ENCODE measurements around the gene SLC25A19.

SLC25A19 gene

GRCh38 chr17:75289115-75289831, at the start of gene SLC25A19:
SLC25A19 (minus strand) TSS chr17:75289433; CDS start chr17:75286764, 2,669 bp downstream.
- DNase-seq (ENCODE audit: low read depth in 3 of 3) = peak; percentile 80 to 93 (median 91)

GRCh38 chr17:75338335-75338734, 49.1 kb upstream of the SLC25A19 start:
- DNase-seq (ENCODE audit: low read depth in 3 of 3) = no peak

GRCh38 chr17:75335315-75335714, 46.1 kb upstream of the SLC25A19 start:
- DNase-seq (ENCODE audit: low read depth in 3 of 3) = no peak

- DNase-seq (ENCODE audit: low read depth in 3 of 3) = no peak
Measured at GRCh38 chr17:75334723-75335122, 45.5 kb upstream of the SLC25A19 start.

GRCh38 chr17:75331671-75332070, 42.4 kb upstream of the SLC25A19 start:
- no peak for DNase-seq (ENCODE audit: low read depth in 3 of 3)

GRCh38 chr17:75327757-75328156, 38.5 kb upstream of the SLC25A19 start:
- DNase-seq (ENCODE audit: low read depth in 3 of 3) = no peak

- DNase-seq (ENCODE audit: low read depth in 3 of 3) = no peak
Measured at GRCh38 chr17:75326226-75326848, 37.1 kb upstream of the SLC25A19 start.

- no peak for DNase-seq (ENCODE audit: low read depth in 3 of 3)
Measured at GRCh38 chr17:75325827-75326225, 36.6 kb upstream of the SLC25A19 start.

GRCh38 chr17:75325348-75325747, 36.1 kb upstream of the SLC25A19 start:
- DNase-seq (ENCODE audit: low read depth in 3 of 3) = no peak

- DNase-seq (ENCODE audit: low read depth in 3 of 3) = no peak
Measured at GRCh38 chr17:75321506-75321905, 32.3 kb upstream of the SLC25A19 start.

- no peak for DNase-seq (ENCODE audit: low read depth in 3 of 3)
Measured at GRCh38 chr17:75319904-75320691, 30.9 kb upstream of the SLC25A19 start.

GRCh38 chr17:75318615-75319222, 29.5 kb upstream of the SLC25A19 start:
- no peak for DNase-seq (ENCODE audit: low read depth in 3 of 3)

- DNase-seq (ENCODE audit: low read depth in 3 of 3) = no peak
Measured at GRCh38 chr17:75318211-75318610, 29.0 kb upstream of the SLC25A19 start.

- no peak for DNase-seq (ENCODE audit: low read depth in 3 of 3)
Measured at GRCh38 chr17:75317671-75318070, 28.4 kb upstream of the SLC25A19 start.

GRCh38 chr17:75316253-75316652, 27.0 kb upstream of the SLC25A19 start:
- DNase-seq (ENCODE audit: low read depth in 3 of 3) = no peak

GRCh38 chr17:75315541-75316243, 26.5 kb upstream of the SLC25A19 start:
- DNase-seq (ENCODE audit: low read depth in 3 of 3) = no peak

GRCh38 chr17:75313941-75314551, 24.8 kb upstream of the SLC25A19 start:
- no peak for DNase-seq (ENCODE audit: low read depth in 3 of 3)

GRCh38 chr17:75308732-75309629, 19.7 kb upstream of the SLC25A19 start:
- no peak for DNase-seq (ENCODE audit: low read depth in 3 of 3)

GRCh38 chr17:75307957-75308731, 18.9 kb upstream of the SLC25A19 start:
- DNase-seq (ENCODE audit: low read depth in 3 of 3) = no peak

Measured in stimulated activated CD4-positive, alpha-beta T cell treated with anti-CD3 and anti-CD28 coated beads, TNF-alpha, amount 100 ng/mL, for 4 hours (primary cell).